Ovary (tissue), 3 donors: Measurements from ENCODE around the gene BAG3.

Source experiments
- CTCF ChIP-seq, 3 donors: fragments of 450-650 bp in 2 of 3; fragments of 200-600 bp in 1 of 3; IDR thresholded peaks; one replicate each; pipeline versions ENCODE4 v1.5.1 to v1.8.0; 2016 to 2022; ENCODE audit warnings: antibody characterized with exemption in 3 of 3, mild to moderate bottlenecking in 1 of 3
- POLR2A ChIP-seq: fragments of 450-650 bp; IDR thresholded peaks from one replicate; pipeline ENCODE4 v1.6.1; 2017; ENCODE audit warnings: antibody characterized with exemption, mild to moderate bottlenecking, moderate library complexity
- donor health status: DM: no; HTN: no; CAD: no.

- no peak for TF ChIP-seq CTCF (IDR thresholded peaks at IDR 0.05)
- TF ChIP-seq POLR2A: no peak
Measured at GRCh38 chr10:119723624-119724023, 72.4 kb downstream of the BAG3 start.
